Uterus (tissue), 2 donors: Measurements from ENCODE around the gene GGTA1.

Experiments
- POLR2A ChIP-seq, 2 donors: fragments of 450-650 bp; IDR thresholded peaks; one replicate each; pipeline ENCODE4 v1.6.1; 2016; ENCODE audit warnings: antibody characterized with exemption in 2 of 2, mild to moderate bottlenecking in 1 of 2, moderate library complexity in 1 of 2
- TF ChIP-seq, protein P1 (sequence below), 4 experiments: fragments of 200-600 bp in 2 of 4; fragments of 450-650 bp in 2 of 4; sonication (generic) in 2 of 4; IDR thresholded peaks; one replicate each; pipeline ENCODE4 v1.5.1; 2016 to 2019; ENCODE audit warnings: antibody characterized with exemption in 4 of 4, mild to moderate bottlenecking in 2 of 4, moderate library complexity in 1 of 4

DNA sequence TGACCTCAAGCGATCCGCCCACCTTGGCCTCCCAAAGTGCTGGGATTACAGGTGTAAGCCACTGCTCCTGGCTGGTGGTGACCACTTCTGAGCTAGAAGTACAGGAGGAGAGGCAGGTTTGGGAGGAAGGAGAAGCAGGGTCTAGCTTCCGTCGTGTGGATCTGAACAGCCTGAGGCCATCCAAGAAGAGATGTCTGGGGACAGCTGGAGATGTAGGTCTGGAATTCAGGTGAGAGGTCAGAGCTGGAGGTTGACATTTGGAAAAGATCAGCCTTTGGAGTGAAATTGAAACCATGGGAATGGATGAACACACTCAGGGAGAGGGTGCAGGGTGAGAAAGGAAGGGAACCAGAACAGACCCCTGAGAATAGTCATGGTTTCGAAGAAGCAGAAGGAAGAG is 33.2 kb upstream of the GGTA1 start:
- TF ChIP-seq, protein P1, sequence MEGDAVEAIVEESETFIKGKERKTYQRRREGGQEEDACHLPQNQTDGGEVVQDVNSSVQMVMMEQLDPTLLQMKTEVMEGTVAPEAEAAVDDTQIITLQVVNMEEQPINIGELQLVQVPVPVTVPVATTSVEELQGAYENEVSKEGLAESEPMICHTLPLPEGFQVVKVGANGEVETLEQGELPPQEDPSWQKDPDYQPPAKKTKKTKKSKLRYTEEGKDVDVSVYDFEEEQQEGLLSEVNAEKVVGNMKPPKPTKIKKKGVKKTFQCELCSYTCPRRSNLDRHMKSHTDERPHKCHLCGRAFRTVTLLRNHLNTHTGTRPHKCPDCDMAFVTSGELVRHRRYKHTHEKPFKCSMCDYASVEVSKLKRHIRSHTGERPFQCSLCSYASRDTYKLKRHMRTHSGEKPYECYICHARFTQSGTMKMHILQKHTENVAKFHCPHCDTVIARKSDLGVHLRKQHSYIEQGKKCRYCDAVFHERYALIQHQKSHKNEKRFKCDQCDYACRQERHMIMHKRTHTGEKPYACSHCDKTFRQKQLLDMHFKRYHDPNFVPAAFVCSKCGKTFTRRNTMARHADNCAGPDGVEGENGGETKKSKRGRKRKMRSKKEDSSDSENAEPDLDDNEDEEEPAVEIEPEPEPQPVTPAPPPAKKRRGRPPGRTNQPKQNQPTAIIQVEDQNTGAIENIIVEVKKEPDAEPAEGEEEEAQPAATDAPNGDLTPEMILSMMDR (IDR thresholded peaks at IDR 0.05) = no peak
- no peak for TF ChIP-seq POLR2A (IDR thresholded peaks at IDR 0.05)
